Adrenal gland (tissue), 5 donors: ENCODE results near the gene ARL5B.

ENCODE experiments used
- CTCF ChIP-seq, 6 experiments: fragments of 450-650 bp in 4 of 6; fragments of 200-600 bp in 2 of 6; sonication (generic) in 1 of 6; IDR thresholded peaks; 1 replicate in 5 of 6; 2 replicates in 1 of 6; pipeline versions ENCODE4 v1.5.1 to v1.8.0; 2016 to 2021; ENCODE audit warnings: antibody characterized with exemption in 6 of 6, mild to moderate bottlenecking in 2 of 6, moderate library complexity in 1 of 6
- POLR2A ChIP-seq, 2 donors: fragments of 450-650 bp; IDR thresholded peaks; one replicate each; pipeline ENCODE4 v1.6.1; 2017; ENCODE audit warnings: antibody characterized with exemption in 2 of 2, mild to moderate bottlenecking in 2 of 2, moderate library complexity in 1 of 2
- donor health status: DM: no; HTN: no; CAD: no.

GRCh38 chr10:18659819-18660535, 746 bp downstream of the ARL5B start:
- TF ChIP-seq CTCF (IDR thresholded peaks at IDR 0.05) (no peak), POLR2A (IDR thresholded peaks at IDR 0.05) (no peak)
